Measurements from ENCODE around the gene TCERG1L. TPM values are rescaled to one million over a fixed set of nuclear protein-coding genes. Genes with fewer than 3 reads are reported as not detected.

The TCERG1L gene
- total RNA-seq, 2 donors from 2014 or later = 4.0 to 4.2 TPM

DNA sequence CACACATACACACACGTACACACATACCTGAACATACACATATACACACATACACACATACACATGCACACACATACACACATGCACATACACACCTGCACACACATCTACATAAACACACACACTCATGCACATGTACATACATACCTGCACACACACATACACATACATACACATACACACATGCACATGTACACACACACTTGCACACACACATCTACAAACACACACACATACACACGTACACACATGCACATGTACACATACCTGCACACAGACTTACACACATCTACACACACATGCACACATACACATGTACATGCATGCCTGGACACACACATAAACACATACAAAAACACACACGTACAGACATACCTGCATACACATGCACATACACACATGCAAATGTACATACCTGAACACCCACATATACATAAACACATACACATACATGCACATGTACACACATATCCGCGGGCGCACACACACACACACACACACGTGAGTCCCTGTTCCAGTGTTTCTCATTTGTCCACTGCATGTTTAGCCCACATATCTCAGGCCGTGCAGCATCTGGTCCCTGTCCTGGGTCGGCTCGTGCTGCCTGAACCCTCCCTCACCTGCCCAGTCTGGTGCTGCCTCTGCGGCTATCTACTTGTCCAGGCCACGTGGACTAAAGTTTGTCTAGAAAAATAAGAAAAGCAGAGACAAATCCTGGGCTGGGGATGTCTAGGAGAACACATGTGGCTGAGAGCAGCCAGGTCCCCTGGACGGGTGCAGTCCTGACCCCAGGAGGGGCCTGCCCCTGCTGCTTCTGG, 238.7 kb downstream of the TCERG1L start:
- H3K27ac ChIP-seq = no peak overlapping the region
- H3K36me3 ChIP-seq (replicated peaks in 1 of 2; ENCODE audit: insufficient read depth in 1 of 2, low read depth in 2 of 2) = no peaks in the 10 kb centered on the region
- ATAC-seq (no peak), DNase-seq (no peak)
- no peaks in the 10 kb centered on the region for H3K4me1 ChIP-seq
- 86 to 87% methylated on average over 13 of the region's 13 CpGs for WGBS, 2 donors
- TF ChIP-seq POLR2A (IDR thresholded peaks at IDR 0.05) = no peak
- TF ChIP-seq, protein P1, sequence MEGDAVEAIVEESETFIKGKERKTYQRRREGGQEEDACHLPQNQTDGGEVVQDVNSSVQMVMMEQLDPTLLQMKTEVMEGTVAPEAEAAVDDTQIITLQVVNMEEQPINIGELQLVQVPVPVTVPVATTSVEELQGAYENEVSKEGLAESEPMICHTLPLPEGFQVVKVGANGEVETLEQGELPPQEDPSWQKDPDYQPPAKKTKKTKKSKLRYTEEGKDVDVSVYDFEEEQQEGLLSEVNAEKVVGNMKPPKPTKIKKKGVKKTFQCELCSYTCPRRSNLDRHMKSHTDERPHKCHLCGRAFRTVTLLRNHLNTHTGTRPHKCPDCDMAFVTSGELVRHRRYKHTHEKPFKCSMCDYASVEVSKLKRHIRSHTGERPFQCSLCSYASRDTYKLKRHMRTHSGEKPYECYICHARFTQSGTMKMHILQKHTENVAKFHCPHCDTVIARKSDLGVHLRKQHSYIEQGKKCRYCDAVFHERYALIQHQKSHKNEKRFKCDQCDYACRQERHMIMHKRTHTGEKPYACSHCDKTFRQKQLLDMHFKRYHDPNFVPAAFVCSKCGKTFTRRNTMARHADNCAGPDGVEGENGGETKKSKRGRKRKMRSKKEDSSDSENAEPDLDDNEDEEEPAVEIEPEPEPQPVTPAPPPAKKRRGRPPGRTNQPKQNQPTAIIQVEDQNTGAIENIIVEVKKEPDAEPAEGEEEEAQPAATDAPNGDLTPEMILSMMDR (IDR thresholded peaks at IDR 0.05) = no peak
- intact Hi-C loops (cut with DNase I) = no loop called here
- H3K9me3 ChIP-seq = no peaks in the 10 kb centered on the region
- H3K4me3 ChIP-seq = no peak overlapping the region
- no peaks in the 10 kb centered on the region for H3K27me3 ChIP-seq

DNA sequence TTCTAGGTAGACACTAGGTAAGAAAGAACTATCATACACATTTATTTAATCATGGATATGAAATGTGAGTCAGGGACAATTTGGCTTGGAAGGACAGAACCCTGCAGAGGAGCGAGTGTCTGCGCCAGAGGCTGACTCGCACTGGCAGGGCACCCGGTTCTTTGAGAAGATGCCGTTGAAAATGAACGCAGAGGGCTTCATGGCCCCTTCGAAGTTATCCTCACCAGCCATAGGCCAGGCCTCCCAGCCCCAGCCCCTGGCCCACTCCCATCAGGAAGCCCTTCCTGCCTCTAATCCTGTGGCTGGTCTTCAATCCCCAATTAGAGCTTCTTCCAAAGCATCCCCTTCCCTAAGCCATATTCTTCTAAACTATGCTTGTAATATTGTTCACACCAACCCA, 239.8 kb downstream of the TCERG1L start:
- H3K4me1 ChIP-seq = no peaks in the 10 kb centered on the region
- H3K9me3 ChIP-seq = no peaks in the 10 kb centered on the region
- H3K36me3 ChIP-seq (replicated peaks in 1 of 2; ENCODE audit: insufficient read depth in 1 of 2, low read depth in 2 of 2) = no peaks in the 10 kb centered on the region
- ATAC-seq = no peak
- H3K27ac ChIP-seq = no peak overlapping the region
- WGBS, 2 donors = 77 to 85% methylated on average over 7 of the region's 7 CpGs
- H3K4me3 ChIP-seq = no peak overlapping the region
- H3K27me3 ChIP-seq = no peaks in the 10 kb centered on the region
- no peak for DNase-seq
- intact Hi-C loops (cut with DNase I) = no loop called here
- no peak for TF ChIP-seq POLR2A (IDR thresholded peaks at IDR 0.05)
- TF ChIP-seq, protein P1 (IDR thresholded peaks at IDR 0.05) = no peak

DNA sequence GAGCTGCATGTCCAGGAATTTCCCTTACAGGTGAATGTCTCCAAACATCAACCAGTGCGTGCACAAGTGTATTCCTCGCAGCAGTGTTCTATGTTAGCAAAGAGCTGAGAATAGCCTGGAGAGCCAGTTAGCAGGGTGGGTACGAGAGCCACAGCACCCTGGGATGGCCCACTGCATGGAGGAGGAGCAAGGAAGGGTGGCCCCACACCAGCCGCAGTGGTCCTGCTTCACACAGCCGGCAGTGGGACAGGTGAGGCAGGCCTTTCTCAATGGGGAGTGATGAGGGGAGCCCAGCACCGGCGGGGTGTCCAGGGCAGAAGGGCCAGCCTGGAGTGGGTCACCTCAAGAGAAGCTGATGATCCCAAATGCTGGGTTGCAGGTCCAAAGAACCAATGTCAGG, 240.7 kb downstream of the TCERG1L start:
- intact Hi-C loops (cut with DNase I) = no loop called here
- WGBS, 2 donors = 80 to 88% methylated on average over 7 of the region's 7 CpGs
- Histone ChIP-seq H3K27ac (no peak overlapping the region), H3K9me3 (no peaks in the 10 kb centered on the region), H3K4me3 (no peak overlapping the region), H3K36me3 (replicated peaks in 1 of 2; ENCODE audit: insufficient read depth in 1 of 2, low read depth in 2 of 2) (no peaks in the 10 kb centered on the region), H3K4me1 (no peaks in the 10 kb centered on the region), H3K27me3 (no peaks in the 10 kb centered on the region)
- no peak for DNase-seq
- TF ChIP-seq, protein P1 (IDR thresholded peaks at IDR 0.05) = no peak
- no peak for ATAC-seq

DNA sequence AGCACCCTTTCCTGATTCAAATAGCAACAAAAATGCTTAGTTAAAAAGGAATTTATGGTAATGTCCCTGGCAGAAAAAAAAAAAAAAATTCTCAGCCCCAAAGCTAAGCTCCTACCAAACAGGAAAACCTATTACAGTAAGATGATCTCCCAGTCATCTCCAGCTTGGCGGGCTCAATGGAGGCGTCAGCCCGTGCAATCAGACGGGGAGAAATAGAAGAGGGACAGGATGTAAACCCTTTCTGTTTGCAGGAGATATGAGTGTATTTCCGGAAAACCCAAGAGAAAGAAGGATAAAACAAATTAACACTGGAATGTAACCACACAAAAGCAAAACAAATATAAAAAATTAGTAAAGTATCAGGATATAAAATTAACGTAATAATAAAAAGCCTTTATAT, 242.8 kb downstream of the TCERG1L start:
- DNase-seq (no peak), ATAC-seq (no peak)
- Histone ChIP-seq H3K36me3 (replicated peaks in 1 of 2; ENCODE audit: insufficient read depth in 1 of 2, low read depth in 2 of 2) (no peaks in the 10 kb centered on the region), H3K4me1 (no peaks in the 10 kb centered on the region), H3K4me3 (no peak overlapping the region), H3K27me3 (no peaks in the 10 kb centered on the region), H3K9me3 (no peaks in the 10 kb centered on the region), H3K27ac (no peak overlapping the region)
- intact Hi-C loops (cut with DNase I) = no loop called here
- WGBS, 2 donors = 47 to 60% methylated on average over 6 of the region's 6 CpGs
- TF ChIP-seq, protein P1 (IDR thresholded peaks at IDR 0.05) = no peak
- TF ChIP-seq POLR2A (IDR thresholded peaks at IDR 0.05) = no peak

DNA sequence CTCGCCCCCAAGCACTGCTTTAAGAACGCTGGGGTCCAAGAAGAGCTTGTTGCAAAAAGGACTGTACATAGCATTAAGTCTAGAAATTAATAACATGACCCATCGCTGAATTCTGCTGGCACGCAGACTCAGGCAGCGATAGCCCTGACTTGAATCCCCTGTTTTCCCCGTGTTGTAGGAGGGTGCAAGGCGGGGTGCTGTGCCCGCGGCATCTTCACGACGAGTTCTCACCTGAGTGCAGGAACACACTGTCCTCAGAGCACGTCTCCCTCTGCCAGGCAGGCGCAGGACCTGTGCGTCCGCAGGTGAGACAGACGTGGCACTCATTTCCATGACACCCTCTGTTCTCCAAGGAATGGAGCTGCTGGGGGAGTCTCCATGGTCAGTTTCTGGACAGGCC, 243.2 kb downstream of the TCERG1L start:
- WGBS, 2 donors = 77 to 80% methylated on average over 9 to 16 of the region's 16 CpGs
- DNase-seq = no peak
- Histone ChIP-seq H3K4me1 (no peaks in the 10 kb centered on the region), H3K9me3 (no peaks in the 10 kb centered on the region), H3K4me3 (no peak overlapping the region), H3K27ac (no peak overlapping the region), H3K36me3 (replicated peaks in 1 of 2; ENCODE audit: insufficient read depth in 1 of 2, low read depth in 2 of 2) (no peaks in the 10 kb centered on the region), H3K27me3 (no peaks in the 10 kb centered on the region)
- no peak for ATAC-seq
- intact Hi-C loops (cut with DNase I) = no loop called here
- TF ChIP-seq, protein P1 (IDR thresholded peaks at IDR 0.05) = no peak
- no peak for TF ChIP-seq POLR2A (IDR thresholded peaks at IDR 0.05)

Measured in body of pancreas (tissue), 4 donors.